Sigmoid colon (tissue), 7 donors: ENCODE results near the gene FAM204A. TPM values are rescaled to one million over a fixed set of nuclear protein-coding genes. Genes with fewer than 3 reads are reported as not detected.

Experiments used
- DNase-seq: peaks from one replicate; pipeline ENCODE4 v3.0.0-alpha.2; 2019
- H3K27ac ChIP-seq, 4 donors: fragments of 200-600 bp; sonication (generic); one replicate each; pipeline ENCODE4 v1.5.1; 2016 to 2019; ENCODE audit warnings: mild to moderate bottlenecking in 1 of 4
- H3K27me3 ChIP-seq, 3 donors: fragments of 200-600 bp; sonication (generic); one replicate each; pipeline ENCODE4 v1.5.1; 2019; ENCODE audit warnings: mild to moderate bottlenecking in 1 of 3
- H3K36me3 ChIP-seq, 4 donors: fragments of 200-600 bp; sonication (generic); one replicate each; pipeline ENCODE4 v1.5.1; 2016 to 2019
- H3K4me1 ChIP-seq, 4 donors: fragments of 200-600 bp; sonication (generic); one replicate each; pipeline ENCODE4 v1.5.1; 2017 to 2019
- H3K4me3 ChIP-seq, 4 donors: fragments of 200-600 bp; sonication (generic); one replicate each; pipeline ENCODE4 v1.5.1; 2017 to 2019; ENCODE audit warnings: mild to moderate bottlenecking in 2 of 4, moderate library complexity in 1 of 4
- H3K9me3 ChIP-seq, 4 donors: fragments of 200-600 bp in 3 of 4; sonication (generic) in 3 of 4; one replicate each; pipeline versions ENCODE4 v1.5.1 to v1.6.1; 2013 to 2019
- EP300 ChIP-seq, 4 donors: sonication (generic); formaldehyde crosslinking; IDR thresholded peaks; one replicate each; pipeline ENCODE4 v1.6.1; 2017; ENCODE audit warnings: antibody characterized with exemption in 4 of 4
- POLR2A ChIP-seq, 2 donors: fragments of 450-650 bp; IDR thresholded peaks; one replicate each; pipeline ENCODE4 v1.6.1; 2016; ENCODE audit warnings: antibody characterized with exemption in 2 of 2, mild to moderate bottlenecking in 2 of 2, moderate library complexity in 2 of 2
- POLR2AphosphoS5 ChIP-seq, 4 donors: sonication (generic); formaldehyde crosslinking; IDR thresholded peaks; one replicate each; pipeline ENCODE4 v1.6.1; 2017; ENCODE audit warnings: antibody characterized with exemption in 4 of 4
- WGBS, 2 donors: extraction: QIAGEN DNeasy Blood & Tissue Kit; methylation state at CpG; one replicate each; pipeline ENCODE4 v1.1.7; 2013; 5-methylcytosine and 5-hydroxymethylcytosine counted together
- intact Hi-C: fragments of 100-400 bp; cut with DNase I; formaldehyde crosslinking; loops from one replicate; pipeline ENCODE4 v1.15.1; 2023
- polyA plus RNA-seq, 3 donors: library from polyadenylated mRNA; stranded (reverse); fragments of 200-250 nt; gene quantifications; one replicate each; pipeline ENCODE4 v1.2.3, GENCODE V29; 2013
- total RNA-seq, 4 donors: library from RNA; depleted of rRNA; stranded (reverse); fragments of >200 nt; gene quantifications; one replicate each; pipeline ENCODE4 v1.1.0, GENCODE V29; 2016
- TF ChIP-seq, protein P1 (sequence below), 4 experiments: fragments of 450-650 bp in 3 of 4; fragments of 200-600 bp in 1 of 4; IDR thresholded peaks; one replicate each; pipeline ENCODE4 v1.5.1; 2016 to 2019; ENCODE audit warnings: antibody characterized with exemption in 4 of 4, mild to moderate bottlenecking in 3 of 4, moderate library complexity in 2 of 4
- donor health status: healthy with polysubstance abuse.
- donor health status: Bipolar disorder and iron deficiency.
- donor health status: healthy.

FAM204A gene
- total and polyA plus RNA-seq, 7 donors: 40.6 to 83.1 (median 60.1) TPM

DNA sequence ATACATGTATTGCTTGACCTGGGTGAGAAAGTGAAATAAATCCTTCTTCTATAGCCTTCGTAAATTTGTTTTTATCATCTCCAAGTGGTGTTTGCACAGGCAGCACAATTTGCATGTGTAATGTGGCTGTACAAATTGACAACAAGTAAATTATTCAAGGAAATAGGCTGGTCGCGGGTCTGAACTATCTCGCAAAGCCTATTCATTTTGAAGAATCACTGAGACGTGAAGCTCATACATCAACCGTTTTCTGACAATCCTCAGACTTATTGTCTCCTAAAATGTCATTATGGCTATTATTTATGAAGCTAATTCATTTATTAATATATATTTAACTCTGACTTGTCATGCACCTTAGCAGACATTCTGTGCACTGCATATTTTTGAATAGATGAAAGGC, 16.2 kb upstream of the FAM204A start:
- Histone ChIP-seq H3K27ac (no peak overlapping the region), H3K9me3 (no peaks in the 10 kb centered on the region), H3K4me3 (no peak overlapping the region), H3K27me3 (no peaks in the 10 kb centered on the region), H3K4me1 (no peaks in the 10 kb centered on the region), H3K36me3 (no peaks in the 10 kb centered on the region)
- TF ChIP-seq EP300 (IDR thresholded peaks at IDR 0.05) (no peak), POLR2A (IDR thresholded peaks at IDR 0.05) (no peak), POLR2AphosphoS5 (IDR thresholded peaks at IDR 0.05) (no peak)
- TF ChIP-seq, protein P1, sequence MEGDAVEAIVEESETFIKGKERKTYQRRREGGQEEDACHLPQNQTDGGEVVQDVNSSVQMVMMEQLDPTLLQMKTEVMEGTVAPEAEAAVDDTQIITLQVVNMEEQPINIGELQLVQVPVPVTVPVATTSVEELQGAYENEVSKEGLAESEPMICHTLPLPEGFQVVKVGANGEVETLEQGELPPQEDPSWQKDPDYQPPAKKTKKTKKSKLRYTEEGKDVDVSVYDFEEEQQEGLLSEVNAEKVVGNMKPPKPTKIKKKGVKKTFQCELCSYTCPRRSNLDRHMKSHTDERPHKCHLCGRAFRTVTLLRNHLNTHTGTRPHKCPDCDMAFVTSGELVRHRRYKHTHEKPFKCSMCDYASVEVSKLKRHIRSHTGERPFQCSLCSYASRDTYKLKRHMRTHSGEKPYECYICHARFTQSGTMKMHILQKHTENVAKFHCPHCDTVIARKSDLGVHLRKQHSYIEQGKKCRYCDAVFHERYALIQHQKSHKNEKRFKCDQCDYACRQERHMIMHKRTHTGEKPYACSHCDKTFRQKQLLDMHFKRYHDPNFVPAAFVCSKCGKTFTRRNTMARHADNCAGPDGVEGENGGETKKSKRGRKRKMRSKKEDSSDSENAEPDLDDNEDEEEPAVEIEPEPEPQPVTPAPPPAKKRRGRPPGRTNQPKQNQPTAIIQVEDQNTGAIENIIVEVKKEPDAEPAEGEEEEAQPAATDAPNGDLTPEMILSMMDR (IDR thresholded peaks at IDR 0.05): no peak
- DNase-seq: no peak
- 91 to 92% methylated on average over 6 of the region's 6 CpGs for WGBS, 2 donors
- intact Hi-C loops: no loop called here

DNA sequence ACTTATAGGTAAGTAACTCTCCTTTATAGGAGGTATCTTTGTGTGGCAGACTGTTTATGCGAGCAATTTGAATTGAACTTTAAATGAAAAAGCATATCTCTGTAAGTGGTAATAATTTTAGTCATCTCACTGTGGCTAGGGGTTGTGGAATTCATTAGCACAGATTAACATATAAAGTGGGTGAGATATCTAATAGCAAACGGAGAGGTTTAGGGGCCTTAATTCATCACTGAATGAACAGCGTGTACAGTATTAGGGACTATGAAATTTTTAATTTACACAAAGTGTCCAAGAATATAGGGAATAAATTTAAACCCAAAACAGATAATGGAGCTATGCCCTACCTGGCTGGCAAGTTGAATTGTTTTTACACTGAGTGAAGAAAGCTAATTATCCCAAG, 15.7 kb upstream of the FAM204A start:
- Histone ChIP-seq H3K4me3 (no peak overlapping the region), H3K27me3 (no peaks in the 10 kb centered on the region), H3K36me3 (no peaks in the 10 kb centered on the region), H3K4me1 (no peaks in the 10 kb centered on the region), H3K9me3 (no peaks in the 10 kb centered on the region), H3K27ac (no peak overlapping the region)
- TF ChIP-seq EP300 (IDR thresholded peaks at IDR 0.05): no peak
- TF ChIP-seq, protein P1 (IDR thresholded peaks at IDR 0.05): no peak
- no peak for TF ChIP-seq POLR2AphosphoS5 (IDR thresholded peaks at IDR 0.05)
- DNase-seq: no peak
- WGBS, 2 donors: 63 to 78% methylated on average over 3 of the region's 3 CpGs
- intact Hi-C loops: no loop called here

DNA sequence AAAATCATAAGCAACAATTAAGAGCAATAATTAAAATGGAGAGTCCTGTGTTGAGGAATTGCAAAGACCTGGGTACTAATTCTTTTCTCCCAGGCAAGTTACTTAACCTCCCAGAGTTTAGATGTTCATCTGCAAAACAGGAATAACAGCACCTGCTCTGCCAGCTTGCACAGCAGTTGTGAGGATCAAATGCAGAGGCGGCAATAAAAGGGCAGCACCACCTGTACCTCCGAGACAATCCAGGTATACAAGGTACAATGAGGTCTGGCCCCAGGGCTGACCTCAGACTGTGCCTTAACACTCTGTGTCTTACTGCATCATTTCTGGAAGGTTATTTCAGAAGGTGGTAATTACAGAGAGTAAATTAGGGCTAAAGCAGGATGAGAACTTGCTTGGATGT, 14.5 kb upstream of the FAM204A start:
- H3K27me3 ChIP-seq: no peaks in the 10 kb centered on the region
- TF ChIP-seq POLR2A (IDR thresholded peaks at IDR 0.05) (no peak), POLR2AphosphoS5 (IDR thresholded peaks at IDR 0.05) (no peak), EP300 (IDR thresholded peaks at IDR 0.05) (no peak)
- TF ChIP-seq, protein P1 (IDR thresholded peaks at IDR 0.05): no peak
- intact Hi-C loops: no loop called here
- DNase-seq: no peak
- no peak overlapping the region for H3K4me3 ChIP-seq
- no peak overlapping the region for H3K27ac ChIP-seq
- no peaks in the 10 kb centered on the region for H3K9me3 ChIP-seq
- 13 to 64% methylated on average over 2 of the region's 2 CpGs for WGBS, 2 donors
- no peaks in the 10 kb centered on the region for H3K36me3 ChIP-seq
- no peaks in the 10 kb centered on the region for H3K4me1 ChIP-seq

DNA sequence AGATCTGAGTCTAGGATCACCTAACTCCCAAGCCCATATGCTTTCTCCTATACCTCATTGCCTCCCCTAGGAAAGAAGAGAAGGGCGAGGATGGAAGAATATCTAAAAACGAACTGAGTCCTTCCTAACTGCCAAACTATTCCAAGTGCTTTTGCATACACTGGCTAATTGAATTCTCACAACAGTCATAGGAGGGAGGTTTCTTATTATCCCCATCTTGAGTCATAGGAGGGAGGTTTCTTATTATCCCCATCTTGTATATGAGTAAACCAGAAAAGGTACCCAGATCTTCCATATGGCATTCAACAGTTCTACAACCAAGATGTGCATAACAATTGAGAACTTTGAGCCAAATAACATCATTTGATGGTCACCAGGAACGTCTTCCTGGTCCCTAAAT, 13.1 kb upstream of the FAM204A start:
- no peaks in the 10 kb centered on the region for H3K36me3 ChIP-seq
- no peaks in the 10 kb centered on the region for H3K27me3 ChIP-seq
- intact Hi-C loops: no loop called here
- no peak for DNase-seq
- WGBS, 2 donors: 79 to 81% methylated on average over 3 of the region's 3 CpGs
- no peak overlapping the region for H3K4me3 ChIP-seq
- TF ChIP-seq EP300 (IDR thresholded peaks at IDR 0.05) (no peak), POLR2AphosphoS5 (IDR thresholded peaks at IDR 0.05) (no peak), POLR2A (IDR thresholded peaks at IDR 0.05) (no peak)
- TF ChIP-seq, protein P1 (IDR thresholded peaks at IDR 0.05): no peak
- H3K4me1 ChIP-seq: no peaks in the 10 kb centered on the region
- no peak overlapping the region for H3K27ac ChIP-seq
- H3K9me3 ChIP-seq: peaks cover 0 to 2% (median 0%) of the 10 kb centered on the region in 4 donors

DNA sequence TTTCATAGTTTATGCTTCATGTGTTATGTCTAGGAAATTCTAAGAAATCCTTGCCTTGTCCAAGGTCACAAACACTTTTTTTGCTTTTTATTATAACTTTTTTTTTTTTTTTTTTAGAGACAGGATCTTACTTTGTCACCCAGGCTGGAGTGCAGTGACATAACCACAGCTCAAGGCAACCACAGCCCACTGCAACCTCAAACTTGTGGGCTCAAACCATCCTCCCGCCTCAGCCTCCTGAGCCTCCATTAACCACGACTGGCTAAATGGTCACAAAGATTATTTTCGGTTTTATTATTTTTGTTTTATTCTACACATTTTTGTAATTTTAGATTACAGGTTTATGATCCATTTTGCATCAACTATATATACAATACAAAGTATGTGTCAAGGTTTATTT, 7.1 kb upstream of the FAM204A start:
- Histone ChIP-seq H3K4me1 (no peaks in the 10 kb centered on the region), H3K36me3 (no peaks in the 10 kb centered on the region), H3K4me3 (no peak overlapping the region), H3K27me3 (no peaks in the 10 kb centered on the region), H3K9me3 (peaks cover 0 to 2% (median 0%) of the 10 kb centered on the region in 4 donors), H3K27ac (no peak overlapping the region)
- intact Hi-C loops: loop anchor here (10.0 kb wide), 1 partner anchor 304 kb away; the partner anchor contains the start of gene RAB11FIP2
- WGBS, 2 donors: 73 to 81% methylated on average over 3 of the region's 3 CpGs
- TF ChIP-seq POLR2A (IDR thresholded peaks at IDR 0.05): no peak
- DNase-seq: no peak
